GM18517 (cell line): ENCODE data around the gene CACNA1H.
"Not testable (repeated sequence)": the region's sequence is repeated elsewhere in the genome, so short reads cannot be mapped to it uniquely, and the experiment has no call there.

Experiments used
- ATAC-seq: cut with Tn5 transposase; IDR thresholded peaks from one replicate; pipeline ENCODE4 v1.9.1; 2021; ENCODE audit warnings: mild to moderate bottlenecking, moderate library complexity; ENCODE audit not compliant: unreplicated experiment

Gene CACNA1H

GRCh38 chr16:1262210-1262845 is 109.4 kb downstream of the CACNA1H start:
- ATAC-seq = no peak

GRCh38 chr16:1262846-1263221 is 109.9 kb downstream of the CACNA1H start:
- ATAC-seq = no peak

DNA sequence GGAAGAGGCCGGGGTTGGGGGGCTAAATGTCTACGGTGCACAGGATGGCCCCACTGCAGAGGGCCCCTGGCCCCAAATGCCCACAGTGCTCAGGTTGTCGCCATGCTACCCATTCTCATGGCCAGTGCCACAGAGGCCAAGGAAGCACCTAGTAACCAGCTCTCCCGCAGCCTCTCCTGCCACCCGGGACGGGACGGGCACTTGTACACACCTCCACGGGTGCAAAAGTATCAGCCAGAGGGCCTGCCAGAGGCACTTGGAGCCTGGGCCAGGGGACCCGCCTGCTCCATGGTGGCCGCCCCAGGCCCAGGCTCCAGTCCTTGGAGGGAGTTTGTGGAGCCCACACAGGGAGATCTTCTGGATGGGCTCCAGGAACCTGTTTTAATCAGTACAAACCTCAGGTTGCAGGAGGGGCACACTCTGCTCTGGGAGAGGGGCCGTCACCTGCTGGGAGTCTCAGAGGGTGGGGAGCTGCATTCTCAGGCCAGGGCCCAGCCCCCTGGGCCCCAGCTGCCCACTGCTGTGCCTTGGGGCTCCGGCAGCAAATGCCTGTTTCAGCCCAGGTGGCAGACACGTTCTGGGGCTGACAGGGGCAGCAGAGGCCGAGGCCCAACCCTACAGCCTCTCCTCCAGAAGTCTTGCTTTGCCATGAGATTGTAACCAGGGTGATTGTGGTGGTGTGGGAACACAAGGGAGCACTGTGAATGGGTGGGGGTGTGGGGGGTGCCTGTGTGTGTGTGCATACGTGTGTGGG is 110.9 kb downstream of the CACNA1H start:
- ATAC-seq = no peak

DNA sequence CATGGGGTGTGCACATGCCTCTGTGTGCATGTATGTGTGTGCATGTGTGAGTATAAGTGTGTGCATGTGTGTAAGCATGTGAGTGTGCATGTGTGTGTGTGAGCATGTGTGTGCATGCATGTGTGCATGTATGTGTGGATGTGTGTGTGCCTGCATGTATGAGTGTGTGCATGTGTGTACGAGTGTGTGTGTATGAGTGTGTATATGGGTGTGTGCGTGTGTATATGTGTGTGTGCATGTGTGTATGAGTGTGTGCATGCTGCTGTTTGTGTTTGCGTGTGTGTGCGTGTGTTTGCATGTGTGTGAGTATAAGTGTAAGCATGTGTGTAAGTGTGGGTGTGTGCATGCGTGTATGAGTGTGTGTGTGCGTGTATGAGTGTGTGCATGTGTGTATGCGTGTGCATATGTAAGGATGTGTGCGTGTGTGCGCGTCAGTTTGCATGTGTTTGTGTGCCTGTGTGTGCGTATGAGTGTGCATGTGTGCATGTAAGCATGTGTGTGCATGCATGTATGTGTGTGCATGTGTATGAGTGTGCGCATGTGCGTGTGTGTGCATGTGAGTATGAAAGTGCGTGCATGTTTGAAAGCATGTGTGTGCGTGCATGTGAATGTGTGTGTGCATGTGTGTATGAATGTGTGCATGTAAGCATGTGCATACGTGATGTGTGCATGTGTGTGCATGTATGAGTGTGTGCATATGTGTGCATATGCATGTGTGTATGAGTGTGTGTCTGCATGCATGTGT is 111.6 kb downstream of the CACNA1H start:
- no peak for ATAC-seq

DNA sequence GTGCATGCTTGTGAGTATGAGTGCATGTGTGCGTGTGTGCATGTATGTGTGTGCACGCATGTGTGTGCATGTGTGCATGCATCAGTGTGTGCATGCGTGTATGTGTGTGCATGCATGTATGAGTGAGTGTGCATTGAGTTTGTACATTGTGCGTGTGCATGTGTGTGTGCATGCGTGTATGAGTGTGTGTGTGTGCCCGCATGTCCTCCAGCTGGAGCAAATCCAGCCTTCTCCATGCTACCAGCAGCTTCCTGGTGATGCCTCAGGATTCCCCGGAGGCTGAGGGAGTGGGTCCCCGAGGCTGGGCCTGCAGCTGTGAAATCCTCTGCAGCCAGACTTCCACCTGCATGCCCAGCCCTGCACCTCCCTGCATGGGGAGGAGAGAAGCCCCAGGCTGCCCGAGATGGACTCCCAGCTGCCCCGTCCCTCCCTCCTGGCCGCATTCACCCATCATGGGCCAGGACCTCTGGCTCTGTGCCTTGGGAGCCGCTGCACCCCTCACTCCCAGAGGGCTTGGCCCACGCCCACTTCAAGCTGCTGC is 112.3 kb downstream of the CACNA1H start:
- ATAC-seq = no peak

- no peak for ATAC-seq
Observed at GRCh38 chr16:1265826-1266225, 112.9 kb downstream of the CACNA1H start.

DNA sequence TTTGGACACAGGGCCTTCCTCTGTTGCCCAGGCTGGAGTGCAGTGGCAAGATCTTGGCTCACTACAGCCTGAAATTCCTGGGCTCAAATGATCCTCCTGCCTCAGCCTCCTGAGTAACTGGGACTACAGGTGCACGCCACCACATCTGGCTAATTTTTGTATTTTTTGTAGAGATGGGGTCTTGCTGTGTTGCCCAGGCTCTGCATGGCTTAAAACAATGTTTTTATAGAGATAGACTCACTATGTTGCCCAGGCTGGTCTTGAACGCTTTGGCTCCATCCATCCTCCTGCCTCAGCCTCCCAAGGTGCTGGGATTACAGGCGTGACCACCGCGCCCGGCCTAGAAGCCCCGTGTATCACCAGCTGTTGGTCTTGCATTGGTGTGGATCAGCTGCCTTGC is 116.5 kb downstream of the CACNA1H start:
- not testable (repeated sequence) for ATAC-seq

GRCh38 chr16:1271380-1271723 is 118.4 kb downstream of the CACNA1H start:
- ATAC-seq = no peak
